ENCODE measurements around the gene ADAMTS4. TPM values are rescaled to one million over a fixed set of nuclear protein-coding genes. Genes with fewer than 3 reads are reported as not detected.

The ADAMTS4 gene
- total and polyA plus RNA-seq, 9 of the 15 experiments (the other 6 are each of a cell fraction or from before 2014, with no cell fraction given): 0.07 to 3.7 (median 0.41) TPM

DNA sequence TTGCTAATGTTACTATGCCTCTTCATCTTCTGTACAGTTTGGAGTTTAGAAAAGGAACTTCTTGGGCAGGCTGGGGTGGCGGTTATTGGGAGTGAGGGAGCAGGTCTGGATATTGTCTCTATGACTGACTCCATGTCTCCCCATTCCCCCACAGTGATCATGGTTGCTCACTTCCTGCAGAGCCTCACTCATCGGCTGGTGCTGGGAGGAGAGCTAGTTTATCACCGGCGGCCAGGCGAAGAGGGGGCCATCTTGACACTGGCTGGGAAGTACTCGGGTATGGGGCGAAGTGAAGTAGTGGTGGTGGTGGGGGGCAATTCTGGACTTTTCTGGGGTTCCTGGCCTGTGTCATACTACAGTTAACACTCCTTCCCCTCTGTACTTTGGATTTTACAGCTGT is 29.2 kb upstream of the ADAMTS4 start:
- Histone ChIP-seq H4K20me1 (replicated peaks; ENCODE audit: control insufficient read depth, insufficient read depth, low read length) (no peaks in the 10 kb centered on the region), H3K4me2 (ENCODE audit: insufficient read depth, low read length) (peak overlapping the region; percentile 97), H3K27me3 (ENCODE audit: control insufficient read depth in 2 of 2, insufficient read depth in 2 of 2, low read length in 2 of 2) (no peaks in the 10 kb centered on the region), H3K9me3 (replicated peaks; ENCODE audit: control insufficient read depth, insufficient read depth, low read depth, low read length) (no peaks in the 10 kb centered on the region), H2AFZ (ENCODE audit: low read depth, low read length) (no peak overlapping the region), H3K79me2 (ENCODE audit: control insufficient read depth, insufficient read depth, low read length) (peaks cover 19% of the 10 kb centered on the region), H3K27ac (ENCODE audit: extremely low read depth, low read depth, low read length) (no peak overlapping the region; the same call in 2 of the 3 replicates), H3K9me1 (ENCODE audit: control insufficient read depth, insufficient read depth, low read length) (no peaks in the 10 kb centered on the region), H3K36me3 (ENCODE audit: control insufficient read depth, insufficient read depth, low read length) (peaks cover 37% of the 10 kb centered on the region), H3K9ac (ENCODE audit: insufficient read depth in 1 of 2, low read depth in 2 of 2, low read length in 2 of 2) (peak overlapping the region in 1 of 2 experiments; percentile 54; a peak in 1 of 4 replicates), H3K4me3 (no peak overlapping the region; the same call in 1 of the 2 replicates), H3K4me1 (replicated peaks in 1 of 2; ENCODE audit: control insufficient read depth in 2 of 2, insufficient read depth in 2 of 2, low read length in 2 of 2) (peaks cover 16 to 18% of the 10 kb centered on the region in 2 experiments; a peak in 4 of 5 replicates)
- ChIA-PET POLR2A (interaction anchor here (0.6 to 1.9 kb wide), 2 partner anchors 7 to 33 kb away, joined by 3 to 4 read pairs; no protein-coding TSS in a partner anchor), CTCF (ENCODE audit: low intra/inter-chr PET ratio) (interaction anchor here (0.6 to 1.6 kb wide), 5 partner anchors 36 to 155 kb away, joined by 3 to 5 read pairs (median 3); partner anchors contain the start of gene CFAP126)
- WGBS (ENCODE audit: insufficient coverage, low coverage, missing lambda C conversion rate): 85% methylated on average over 7 of the region's 7 CpGs
- no peak for DNase-seq (ENCODE audit: extremely low read depth in 1 of 4, low spot score in 3 of 4)
- in situ Hi-C loops (cut with MboI) (loop anchor here (5.0 kb wide), 1 partner anchor 154 kb away; no protein-coding TSS in a partner anchor), intact Hi-C loops (cut with micrococcal nuclease) (loop anchor here (5.0 kb wide), 1 partner anchor 139 kb away; the partner anchor contains the start of gene CFAP126)
- TF ChIP-seq NCOA4 (IDR thresholded peaks at IDR 0.05; ENCODE audit: partially characterized antibody): no peak
- TF ChIP-seq RBM17 (IDR thresholded peaks at IDR 0.05; ENCODE audit: borderline replicate concordance, low read depth, low read length): no peak
- TF ChIP-seq, protein P1, sequence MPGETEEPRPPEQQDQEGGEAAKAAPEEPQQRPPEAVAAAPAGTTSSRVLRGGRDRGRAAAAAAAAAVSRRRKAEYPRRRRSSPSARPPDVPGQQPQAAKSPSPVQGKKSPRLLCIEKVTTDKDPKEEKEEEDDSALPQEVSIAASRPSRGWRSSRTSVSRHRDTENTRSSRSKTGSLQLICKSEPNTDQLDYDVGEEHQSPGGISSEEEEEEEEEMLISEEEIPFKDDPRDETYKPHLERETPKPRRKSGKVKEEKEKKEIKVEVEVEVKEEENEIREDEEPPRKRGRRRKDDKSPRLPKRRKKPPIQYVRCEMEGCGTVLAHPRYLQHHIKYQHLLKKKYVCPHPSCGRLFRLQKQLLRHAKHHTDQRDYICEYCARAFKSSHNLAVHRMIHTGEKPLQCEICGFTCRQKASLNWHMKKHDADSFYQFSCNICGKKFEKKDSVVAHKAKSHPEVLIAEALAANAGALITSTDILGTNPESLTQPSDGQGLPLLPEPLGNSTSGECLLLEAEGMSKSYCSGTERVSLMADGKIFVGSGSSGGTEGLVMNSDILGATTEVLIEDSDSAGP (CRISPR knock-in tag; IDR thresholded peaks at IDR 0.05): no peak
- no peak for TF ChIP-seq RNF2 (IDR thresholded peaks at IDR 0.05)
- TF ChIP-seq PRPF4 (IDR thresholded peaks at IDR 0.05; ENCODE audit: insufficient read depth, low read depth, low read length, poor library complexity, severe bottlenecking): no peak
- no peak for TF ChIP-seq ZKSCAN8 (CRISPR knock-in tag; IDR thresholded peaks at IDR 0.05)
- TF ChIP-seq, protein P2, sequence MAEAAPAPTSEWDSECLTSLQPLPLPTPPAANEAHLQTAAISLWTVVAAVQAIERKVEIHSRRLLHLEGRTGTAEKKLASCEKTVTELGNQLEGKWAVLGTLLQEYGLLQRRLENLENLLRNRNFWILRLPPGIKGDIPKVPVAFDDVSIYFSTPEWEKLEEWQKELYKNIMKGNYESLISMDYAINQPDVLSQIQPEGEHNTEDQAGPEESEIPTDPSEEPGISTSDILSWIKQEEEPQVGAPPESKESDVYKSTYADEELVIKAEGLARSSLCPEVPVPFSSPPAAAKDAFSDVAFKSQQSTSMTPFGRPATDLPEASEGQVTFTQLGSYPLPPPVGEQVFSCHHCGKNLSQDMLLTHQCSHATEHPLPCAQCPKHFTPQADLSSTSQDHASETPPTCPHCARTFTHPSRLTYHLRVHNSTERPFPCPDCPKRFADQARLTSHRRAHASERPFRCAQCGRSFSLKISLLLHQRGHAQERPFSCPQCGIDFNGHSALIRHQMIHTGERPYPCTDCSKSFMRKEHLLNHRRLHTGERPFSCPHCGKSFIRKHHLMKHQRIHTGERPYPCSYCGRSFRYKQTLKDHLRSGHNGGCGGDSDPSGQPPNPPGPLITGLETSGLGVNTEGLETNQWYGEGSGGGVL (CRISPR knock-in tag; IDR thresholded peaks at IDR 0.05): no peak
- no peak for TF ChIP-seq ZNF224 (CRISPR knock-in tag; IDR thresholded peaks at IDR 0.05)
- no peak for TF ChIP-seq ZNF384 (IDR thresholded peaks at IDR 0.05; ENCODE audit: low read depth, low read length)
- no peak for TF ChIP-seq MECOM (CRISPR knock-in tag; IDR thresholded peaks at IDR 0.05)
- ATAC-seq: no peak
- BruUV-seq (replicated peaks): no TSS peak
- no peak for FAIRE-seq
